IMR-90 (cell line): ENCODE measurements around the gene ZNF669.

ENCODE experiments used
- BHLHE40 ChIP-seq: fragments of 150-350 bp; IDR thresholded peaks from 2 replicates; pipeline ENCODE4 v1.6.1; 2016; ENCODE audit warnings: mild to moderate bottlenecking, low read depth, low read length
- POLR2A ChIP-seq: IDR thresholded peaks from 2 replicates; pipeline ENCODE4 v1.6.1; 2012; ENCODE audit warnings: mild to moderate bottlenecking, low read depth, low read length
- TF ChIP-seq, protein P1 (sequence below): conservative IDR thresholded peaks from 2 replicates; pipeline ENCODE4 v1.5.1; 2012; ENCODE audit warnings: mild to moderate bottlenecking, low read depth, low read length, improper control_type of control experiment
- TF ChIP-seq, protein P2 (sequence below): fragments of 150-350 bp; IDR thresholded peaks from 2 replicates; pipeline ENCODE4 v1.6.1; 2017; ENCODE audit warnings: mild to moderate bottlenecking, antibody characterized with exemption, low read length, low read depth

DNA sequence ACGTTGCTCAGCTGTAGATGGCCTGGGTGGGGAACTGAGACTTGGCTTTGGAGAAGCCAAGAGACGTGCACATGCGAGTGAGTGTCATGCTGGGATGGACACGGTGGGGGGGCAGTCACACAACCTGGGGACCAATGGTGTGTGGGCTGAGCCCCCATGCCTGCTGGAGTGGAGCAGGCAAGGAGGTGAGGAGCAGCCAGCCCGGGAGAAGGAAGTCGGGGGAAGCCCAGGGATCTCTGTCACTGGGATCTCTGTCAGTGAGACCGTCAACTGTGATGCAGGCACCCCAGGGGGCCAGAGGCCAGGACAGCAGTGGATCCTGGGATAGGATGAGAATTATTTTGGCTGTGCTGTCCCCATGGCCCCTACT, 11.0 kb upstream of the ZNF669 start:
- TF ChIP-seq, protein P1, sequence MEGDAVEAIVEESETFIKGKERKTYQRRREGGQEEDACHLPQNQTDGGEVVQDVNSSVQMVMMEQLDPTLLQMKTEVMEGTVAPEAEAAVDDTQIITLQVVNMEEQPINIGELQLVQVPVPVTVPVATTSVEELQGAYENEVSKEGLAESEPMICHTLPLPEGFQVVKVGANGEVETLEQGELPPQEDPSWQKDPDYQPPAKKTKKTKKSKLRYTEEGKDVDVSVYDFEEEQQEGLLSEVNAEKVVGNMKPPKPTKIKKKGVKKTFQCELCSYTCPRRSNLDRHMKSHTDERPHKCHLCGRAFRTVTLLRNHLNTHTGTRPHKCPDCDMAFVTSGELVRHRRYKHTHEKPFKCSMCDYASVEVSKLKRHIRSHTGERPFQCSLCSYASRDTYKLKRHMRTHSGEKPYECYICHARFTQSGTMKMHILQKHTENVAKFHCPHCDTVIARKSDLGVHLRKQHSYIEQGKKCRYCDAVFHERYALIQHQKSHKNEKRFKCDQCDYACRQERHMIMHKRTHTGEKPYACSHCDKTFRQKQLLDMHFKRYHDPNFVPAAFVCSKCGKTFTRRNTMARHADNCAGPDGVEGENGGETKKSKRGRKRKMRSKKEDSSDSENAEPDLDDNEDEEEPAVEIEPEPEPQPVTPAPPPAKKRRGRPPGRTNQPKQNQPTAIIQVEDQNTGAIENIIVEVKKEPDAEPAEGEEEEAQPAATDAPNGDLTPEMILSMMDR: no peak
- TF ChIP-seq POLR2A: no peak
- TF ChIP-seq, protein P2, sequence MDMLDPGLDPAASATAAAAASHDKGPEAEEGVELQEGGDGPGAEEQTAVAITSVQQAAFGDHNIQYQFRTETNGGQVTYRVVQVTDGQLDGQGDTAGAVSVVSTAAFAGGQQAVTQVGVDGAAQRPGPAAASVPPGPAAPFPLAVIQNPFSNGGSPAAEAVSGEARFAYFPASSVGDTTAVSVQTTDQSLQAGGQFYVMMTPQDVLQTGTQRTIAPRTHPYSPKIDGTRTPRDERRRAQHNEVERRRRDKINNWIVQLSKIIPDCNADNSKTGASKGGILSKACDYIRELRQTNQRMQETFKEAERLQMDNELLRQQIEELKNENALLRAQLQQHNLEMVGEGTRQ: no peak
- TF ChIP-seq BHLHE40: no peak
